Dendritic cell treated with granulocyte-macrophage colony-stimulating factor and Interleukin-4, amounts not matched to agents 40 ng/mL and 50 ng/mL, for 4 days (primary cell): Measurements from ENCODE around the gene SERGEF.

ENCODE experiments used
- H3K27ac Mint-ChIP-seq: one replicate; pipeline ENCODE4 v1.8.0; 2022; ENCODE audit warnings: mild to moderate bottlenecking, mixed read lengths
- H3K27me3 Mint-ChIP-seq: one replicate; pipeline ENCODE4 v1.8.0; 2022; ENCODE audit warnings: mild to moderate bottlenecking, mixed read lengths
- H3K36me3 Mint-ChIP-seq: one replicate; pipeline ENCODE4 v1.8.0; 2022; ENCODE audit warnings: low read depth, mixed read lengths
- H3K4me1 Mint-ChIP-seq: one replicate; pipeline ENCODE4 v1.8.0; 2022; ENCODE audit warnings: low read depth, mixed read lengths
- H3K4me3 Mint-ChIP-seq: one replicate; pipeline ENCODE4 v1.8.0; 2022; ENCODE audit warnings: mild to moderate bottlenecking, moderate library complexity, mixed read lengths
- H3K9me3 Mint-ChIP-seq: one replicate; pipeline ENCODE4 v1.8.0; 2022; ENCODE audit warnings: mixed read lengths
- intact Hi-C: fragments of 100-400 bp; cut with micrococcal nuclease; formaldehyde crosslinking; loops from one replicate; pipeline ENCODE4 v1.15.0; 2022

The SERGEF gene

DNA sequence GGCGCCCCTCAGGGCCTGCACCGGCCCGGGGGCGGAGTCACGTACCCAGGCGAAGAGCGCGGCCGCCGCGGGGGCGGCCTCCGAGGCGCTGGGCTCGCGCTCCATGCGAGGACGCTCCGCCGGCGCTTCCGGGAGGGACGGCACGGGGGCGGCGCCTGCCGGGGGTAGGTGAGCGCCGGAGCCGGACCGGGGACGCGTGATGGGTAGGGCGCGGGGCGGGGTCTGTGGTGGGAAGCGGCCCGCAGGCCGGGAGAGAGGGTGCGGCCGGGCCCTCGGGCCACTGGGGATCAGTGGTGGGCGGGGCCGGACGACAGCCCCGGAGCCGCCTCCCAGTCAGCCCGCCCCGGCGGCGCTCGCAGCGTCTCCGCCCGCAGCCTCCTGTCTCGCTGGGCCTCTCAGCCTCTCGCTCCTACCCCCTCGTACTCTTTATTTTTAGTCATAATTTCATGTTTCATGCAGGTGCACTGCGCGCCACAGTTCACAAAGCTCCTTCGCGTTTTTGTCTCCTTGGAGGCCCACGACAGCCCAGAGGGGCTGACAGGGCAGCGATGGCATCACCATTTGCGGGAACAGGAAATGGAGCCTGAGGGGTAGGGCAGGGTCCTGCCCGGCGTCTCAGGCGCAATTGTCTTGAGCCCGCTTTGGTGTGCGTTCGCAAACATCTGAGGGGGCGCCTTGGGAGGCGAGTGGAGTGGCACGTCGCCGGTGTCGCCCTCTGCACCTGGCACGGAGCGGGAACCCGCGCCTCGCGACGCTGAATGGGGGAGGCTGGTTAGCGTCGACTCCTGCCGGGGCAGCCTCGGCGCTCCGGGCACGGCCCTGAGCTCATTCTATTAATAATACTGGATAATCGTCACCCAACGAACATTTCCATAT is at the start of gene SERGEF:
SERGEF (minus strand) TSS at position 142 of the 876 bp plus-strand sequence; CDS start at position 105, 37 bp downstream.
- peaks cover 6% of the 10 kb centered on the region for H3K36me3 Mint-ChIP-seq
- peaks cover 39% of the 10 kb centered on the region for H3K4me1 Mint-ChIP-seq
- H3K27ac Mint-ChIP-seq = peak within 1 kb of the TSS; percentile 88
- peaks cover 10% of the 10 kb centered on the region for H3K27me3 Mint-ChIP-seq
- H3K9me3 Mint-ChIP-seq = no peaks in the 10 kb centered on the region
- intact Hi-C loops = loop anchor here (10.0 kb wide), 1 partner anchor 938 kb away; the partner anchor contains the start of gene RPS13
- H3K4me3 Mint-ChIP-seq = peak within 1 kb of the TSS; percentile 98

DNA sequence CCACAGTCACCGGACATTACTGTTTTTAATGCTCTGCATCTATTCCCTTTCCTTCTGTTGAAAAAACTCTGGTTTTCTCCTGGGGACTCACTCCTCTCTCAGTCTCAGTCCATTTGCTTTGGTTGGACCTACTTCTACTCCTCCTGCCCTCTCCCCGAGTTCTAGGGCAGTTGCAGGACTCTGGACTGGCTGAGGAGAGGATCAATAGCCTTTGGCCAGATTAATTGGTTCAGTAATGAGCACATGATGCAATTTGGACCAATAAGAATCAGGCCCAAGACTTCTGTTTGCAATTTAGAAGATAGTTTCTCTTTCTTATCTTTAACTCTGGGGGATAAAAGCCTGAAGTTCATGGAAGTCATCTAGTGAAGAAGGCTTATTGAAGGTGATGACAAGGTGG is 48.5 kb upstream of the SERGEF start:
- Mint-ChIP-seq H3K27me3 (no peaks in the 10 kb centered on the region), H3K36me3 (no peaks in the 10 kb centered on the region), H3K27ac (no peak overlapping the region), H3K4me1 (no peaks in the 10 kb centered on the region), H3K4me3 (no peak overlapping the region), H3K9me3 (no peaks in the 10 kb centered on the region)
- intact Hi-C loops = no loop called here

DNA sequence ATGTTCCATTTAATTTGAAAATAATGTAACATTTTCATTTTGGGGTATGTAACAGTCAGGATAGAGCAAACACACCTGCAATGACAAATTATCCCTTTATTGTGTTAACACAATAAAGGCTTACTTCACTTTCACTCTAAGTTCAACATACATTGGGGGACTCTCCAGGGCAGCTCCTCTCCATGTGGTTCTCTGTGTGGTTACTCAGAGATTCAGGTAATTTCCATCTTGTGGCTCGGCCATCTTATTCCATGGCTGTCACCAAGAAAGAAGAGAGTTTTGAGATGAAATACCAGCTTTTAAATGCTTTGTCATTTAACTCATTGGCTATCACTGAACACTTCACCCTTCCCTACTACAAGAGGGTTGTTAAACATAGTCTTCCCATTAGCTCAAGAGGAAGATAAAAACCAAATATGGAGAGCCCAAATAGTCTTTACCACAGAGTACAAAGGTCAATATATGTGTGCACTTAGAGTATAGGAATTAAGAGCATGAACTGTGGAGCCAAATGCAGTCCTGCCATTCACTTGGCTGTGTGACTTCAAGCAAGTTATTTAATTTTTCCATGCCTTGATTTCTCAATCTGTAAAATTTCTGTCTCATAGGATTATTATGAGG is 43.8 kb upstream of the SERGEF start:
- Mint-ChIP-seq H3K27me3 (no peaks in the 10 kb centered on the region), H3K9me3 (no peaks in the 10 kb centered on the region), H3K4me1 (no peaks in the 10 kb centered on the region), H3K4me3 (no peak overlapping the region), H3K36me3 (no peaks in the 10 kb centered on the region), H3K27ac (no peak overlapping the region)
- intact Hi-C loops = no loop called here

DNA sequence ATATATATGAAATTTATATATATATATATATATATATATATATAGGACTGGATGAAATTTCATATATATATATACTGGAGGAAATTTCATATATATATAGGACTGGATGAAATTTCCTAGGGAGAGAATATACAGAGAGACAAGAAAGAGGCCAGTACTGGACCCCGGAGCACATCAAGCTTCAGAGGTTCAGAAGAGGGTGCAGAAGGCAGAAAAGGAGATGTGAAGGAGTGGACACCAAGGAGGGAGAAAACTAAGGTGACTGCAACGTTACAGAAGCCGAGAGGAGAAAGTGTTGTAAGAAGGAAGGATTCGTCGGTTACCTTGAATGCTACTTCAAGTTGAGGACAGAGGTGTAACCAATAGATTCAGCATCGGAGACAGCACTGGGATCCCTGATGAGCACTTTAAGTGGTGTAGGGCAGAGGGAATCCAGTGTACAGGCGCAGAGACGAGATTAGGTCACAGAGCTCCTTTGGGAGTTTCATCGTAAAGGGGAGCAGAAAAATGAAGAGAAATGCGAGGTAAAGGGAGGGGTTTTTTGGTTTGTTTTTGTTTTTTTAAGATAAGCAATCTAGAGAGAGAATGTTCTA is 41.8 kb upstream of the SERGEF start:
- Mint-ChIP-seq H3K9me3 (no peaks in the 10 kb centered on the region), H3K4me3 (no peak overlapping the region), H3K36me3 (no peaks in the 10 kb centered on the region), H3K4me1 (no peaks in the 10 kb centered on the region), H3K27me3 (no peaks in the 10 kb centered on the region), H3K27ac (no peak overlapping the region)
- intact Hi-C loops = no loop called here

DNA sequence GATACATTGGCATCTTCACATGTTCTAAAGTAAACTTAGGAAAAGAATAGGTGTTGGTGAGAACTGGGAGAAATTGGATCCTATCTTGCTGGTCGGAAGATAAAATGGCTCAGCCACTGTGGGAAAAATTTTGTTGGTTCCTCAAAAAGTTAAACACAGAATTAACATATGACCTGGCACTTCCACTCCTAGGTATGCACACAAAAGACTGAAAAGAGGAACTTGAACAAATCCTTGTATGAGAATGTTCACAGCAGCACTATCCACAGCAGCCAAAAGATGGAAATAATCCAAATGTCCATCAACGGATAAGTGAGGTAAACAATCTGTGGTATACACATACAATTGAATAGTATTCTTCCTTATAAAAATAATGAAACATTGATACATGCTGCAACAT is 38.0 kb upstream of the SERGEF start:
- H3K4me1 Mint-ChIP-seq = no peaks in the 10 kb centered on the region
- no peak overlapping the region for H3K4me3 Mint-ChIP-seq
- H3K36me3 Mint-ChIP-seq = no peaks in the 10 kb centered on the region
- no peaks in the 10 kb centered on the region for H3K9me3 Mint-ChIP-seq
- intact Hi-C loops = no loop called here
- H3K27me3 Mint-ChIP-seq = peaks cover 23% of the 10 kb centered on the region
- H3K27ac Mint-ChIP-seq = no peak overlapping the region

DNA sequence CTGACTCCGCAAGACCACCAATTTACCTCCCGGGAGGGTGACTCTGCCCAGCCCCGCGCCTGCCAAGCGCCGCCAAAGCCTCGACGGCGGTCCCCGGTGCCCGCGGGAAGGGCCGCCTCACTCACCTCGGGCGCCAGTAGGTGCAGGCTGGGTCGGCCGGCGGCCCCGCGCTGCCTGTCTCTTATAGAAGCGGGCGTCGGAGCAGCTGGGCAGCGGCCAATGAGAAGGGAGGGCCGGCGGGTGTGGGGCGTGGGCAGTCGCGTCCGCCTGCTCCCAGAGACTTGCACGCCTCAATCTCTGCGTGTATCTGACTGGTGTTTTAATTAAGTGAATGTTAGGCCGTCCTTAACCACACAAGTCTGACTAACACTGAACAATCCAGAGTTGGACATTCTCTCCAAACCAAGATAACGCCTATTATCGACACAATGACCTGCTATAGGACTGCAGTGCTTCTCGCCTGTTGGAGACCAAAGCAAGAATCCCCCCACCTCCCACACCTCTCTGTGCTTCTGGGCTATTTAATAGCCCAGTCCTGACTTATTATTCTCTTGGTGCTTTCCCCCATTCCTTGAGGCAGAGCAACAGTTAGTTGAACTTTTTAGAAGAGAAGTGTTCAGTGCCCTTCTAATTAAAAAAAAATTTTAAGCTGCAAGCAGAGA is 33.4 kb upstream of the SERGEF start, which contains the start of gene TPH1:
TPH1 (minus strand) TSS at position 154 of the 662 bp plus-strand sequence. CDS start 5,507 bp downstream, outside the sequence.
- peaks cover 49% of the 10 kb centered on the region for H3K27me3 Mint-ChIP-seq
- H3K36me3 Mint-ChIP-seq = no peaks in the 10 kb centered on the region
- no peaks in the 10 kb centered on the region for H3K4me1 Mint-ChIP-seq
- intact Hi-C loops = no loop called here
- H3K27ac Mint-ChIP-seq = no peak within 1 kb of the TSS
- no peak within 1 kb of the TSS for H3K4me3 Mint-ChIP-seq
- H3K9me3 Mint-ChIP-seq = no peaks in the 10 kb centered on the region

DNA sequence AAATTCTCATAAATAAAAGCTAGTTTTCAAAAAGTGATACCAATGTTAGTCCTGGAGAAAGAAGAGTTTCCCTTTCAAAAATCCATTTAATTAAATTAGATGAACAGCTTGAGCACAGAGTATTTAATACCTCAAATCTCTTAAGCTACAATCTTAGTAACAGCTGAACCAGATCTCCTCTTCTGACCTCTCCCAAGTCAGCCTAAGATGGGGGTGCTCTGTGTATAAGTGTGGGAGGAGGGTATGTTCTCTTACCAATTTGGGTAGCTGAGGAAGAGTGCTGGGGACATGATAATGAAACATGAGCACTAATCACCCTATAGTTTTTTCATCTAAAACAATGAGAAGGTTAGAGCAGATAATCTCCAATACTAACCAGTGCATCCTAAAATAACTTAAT is 23.6 kb upstream of the SERGEF start:
- no peaks in the 10 kb centered on the region for H3K9me3 Mint-ChIP-seq
- no peaks in the 10 kb centered on the region for H3K36me3 Mint-ChIP-seq
- H3K4me1 Mint-ChIP-seq = no peaks in the 10 kb centered on the region
- intact Hi-C loops = no loop called here
- peaks cover 2% of the 10 kb centered on the region for H3K27me3 Mint-ChIP-seq
- no peak overlapping the region for H3K4me3 Mint-ChIP-seq
- H3K27ac Mint-ChIP-seq = no peak overlapping the region

DNA sequence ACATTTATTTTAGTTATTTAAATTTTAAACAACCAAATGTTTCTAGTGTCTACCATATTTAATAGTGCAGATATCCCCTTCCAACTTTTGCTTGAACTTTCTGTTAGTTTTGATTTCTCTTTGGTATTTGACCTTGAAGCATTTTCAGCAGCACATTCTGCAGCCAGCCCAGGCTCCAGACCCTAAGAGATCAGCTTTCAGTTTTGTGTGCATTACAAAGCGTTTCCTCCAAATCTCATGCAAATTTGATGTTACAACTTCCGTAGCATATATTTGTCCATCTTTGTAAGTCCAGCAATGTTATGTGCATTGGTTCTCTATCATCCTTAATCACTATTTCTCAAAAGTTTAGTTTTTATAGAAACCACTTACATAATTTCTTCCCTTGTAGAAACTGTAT is 14.6 kb upstream of the SERGEF start:
- H3K4me3 Mint-ChIP-seq = no peak overlapping the region
- H3K27ac Mint-ChIP-seq = no peak overlapping the region
- no peaks in the 10 kb centered on the region for H3K9me3 Mint-ChIP-seq
- no peaks in the 10 kb centered on the region for H3K27me3 Mint-ChIP-seq
- intact Hi-C loops = no loop called here
- H3K4me1 Mint-ChIP-seq = no peaks in the 10 kb centered on the region
- no peaks in the 10 kb centered on the region for H3K36me3 Mint-ChIP-seq

DNA sequence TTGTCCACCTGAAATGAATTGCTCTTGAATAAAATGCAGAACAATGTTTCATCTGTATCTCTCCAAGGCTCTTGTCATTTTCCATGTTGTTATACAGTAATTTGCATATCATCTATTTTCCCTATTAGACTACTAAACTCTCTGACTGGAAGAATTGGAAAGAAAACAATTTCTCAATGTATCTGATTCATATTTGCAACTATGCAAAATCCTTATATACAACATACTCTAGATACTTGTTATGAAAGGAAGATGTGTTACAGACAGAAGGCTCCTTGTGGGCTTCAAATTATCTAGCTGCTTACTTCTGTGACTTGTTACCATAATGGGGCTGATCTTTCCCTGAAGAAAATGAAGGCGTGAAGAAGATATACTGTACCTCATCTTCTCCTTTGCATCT is 9.6 kb upstream of the SERGEF start:
- Mint-ChIP-seq H3K9me3 (no peaks in the 10 kb centered on the region), H3K27me3 (no peaks in the 10 kb centered on the region), H3K27ac (no peak overlapping the region), H3K4me1 (no peaks in the 10 kb centered on the region), H3K4me3 (no peak overlapping the region), H3K36me3 (no peaks in the 10 kb centered on the region)
- intact Hi-C loops = no loop called here

DNA sequence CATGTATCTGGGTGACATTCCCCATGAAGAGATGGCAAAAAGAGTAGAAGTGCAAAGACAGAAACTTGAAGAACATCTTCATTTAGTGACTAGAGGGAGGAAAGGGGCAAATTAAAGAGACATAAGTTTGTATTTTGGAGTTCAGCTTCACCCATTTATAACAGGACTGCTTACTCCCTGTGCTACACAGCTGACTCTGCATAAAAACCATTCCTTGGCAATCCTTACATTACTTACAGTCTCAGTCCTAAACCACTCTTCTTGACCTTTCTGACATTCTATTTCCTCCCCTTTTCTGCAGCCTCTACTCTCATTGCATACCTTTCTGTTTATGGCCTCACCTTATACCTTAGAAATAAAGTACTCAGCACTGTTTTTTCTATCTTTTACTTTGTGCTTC is 6.8 kb upstream of the SERGEF start:
- Mint-ChIP-seq H3K27ac (no peak overlapping the region), H3K4me3 (no peak overlapping the region), H3K36me3 (no peaks in the 10 kb centered on the region), H3K27me3 (peaks cover 8% of the 10 kb centered on the region), H3K4me1 (peaks cover 6% of the 10 kb centered on the region), H3K9me3 (no peaks in the 10 kb centered on the region)
- intact Hi-C loops = loop anchor here (5.0 to 10.0 kb wide), 2 partner anchors 88 to 945 kb away; partner anchors contain the start of genes RPS13 and SAAL1

DNA sequence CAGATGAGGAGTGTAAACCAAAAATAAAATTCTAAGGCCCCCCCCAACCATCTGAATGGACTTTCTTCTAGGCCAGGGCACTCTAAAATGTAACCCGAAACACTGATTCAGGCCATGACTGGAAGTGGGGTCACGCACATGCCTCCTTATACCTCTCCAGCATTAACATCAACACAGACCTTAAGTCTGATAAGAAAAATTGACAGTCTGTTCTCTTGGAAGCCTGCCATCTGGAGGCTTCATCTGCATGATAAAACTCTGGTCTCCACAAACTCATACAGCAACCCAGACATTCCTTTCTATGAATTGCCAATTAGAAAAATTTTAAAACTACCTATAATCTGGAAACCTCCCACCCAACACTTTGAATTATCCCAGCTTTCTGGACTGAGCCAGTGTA is 3.9 kb upstream of the SERGEF start:
- no peaks in the 10 kb centered on the region for H3K9me3 Mint-ChIP-seq
- intact Hi-C loops = loop anchor here (5.0 to 10.0 kb wide), 2 partner anchors 91 to 942 kb away; partner anchors contain the start of genes RPS13 and SAAL1

DNA sequence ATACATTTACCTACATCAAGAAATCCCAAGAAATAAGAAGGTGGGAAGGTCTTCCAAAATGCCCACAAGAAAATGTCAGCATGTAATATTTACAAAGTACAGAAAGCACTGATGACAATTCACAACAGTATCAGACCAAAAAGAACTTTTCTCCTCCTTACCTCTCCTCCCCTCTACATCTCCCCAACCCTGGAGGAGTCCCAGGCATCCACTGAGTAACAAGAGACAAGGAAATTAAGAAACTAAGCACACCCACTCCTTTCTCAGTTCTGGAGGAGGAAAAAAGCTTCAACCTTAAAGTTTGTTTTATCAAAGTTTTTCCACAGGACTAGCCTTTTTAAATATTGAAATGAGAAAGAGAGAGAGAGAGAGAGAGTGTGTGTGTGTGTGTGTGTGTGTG is 2.0 kb upstream of the SERGEF start:
- H3K4me1 Mint-ChIP-seq = peaks cover 39% of the 10 kb centered on the region
- intact Hi-C loops = loop anchor here (5.0 to 10.0 kb wide), 2 partner anchors 92 to 940 kb away; partner anchors contain the start of genes RPS13 and SAAL1
- H3K4me3 Mint-ChIP-seq = no peak overlapping the region
- peaks cover 6% of the 10 kb centered on the region for H3K36me3 Mint-ChIP-seq
- no peaks in the 10 kb centered on the region for H3K9me3 Mint-ChIP-seq
- no peak overlapping the region for H3K27ac Mint-ChIP-seq
- peaks cover 10% of the 10 kb centered on the region for H3K27me3 Mint-ChIP-seq

More for the DNA sequence above, 3.9 kb upstream of the SERGEF start:
- Mint-ChIP-seq H3K27ac (no peak overlapping the region), H3K27me3 (peaks cover 10% of the 10 kb centered on the region), H3K36me3 (peaks cover 6% of the 10 kb centered on the region), H3K4me1 (peaks cover 25% of the 10 kb centered on the region), H3K4me3 (no peak overlapping the region)

DNA sequence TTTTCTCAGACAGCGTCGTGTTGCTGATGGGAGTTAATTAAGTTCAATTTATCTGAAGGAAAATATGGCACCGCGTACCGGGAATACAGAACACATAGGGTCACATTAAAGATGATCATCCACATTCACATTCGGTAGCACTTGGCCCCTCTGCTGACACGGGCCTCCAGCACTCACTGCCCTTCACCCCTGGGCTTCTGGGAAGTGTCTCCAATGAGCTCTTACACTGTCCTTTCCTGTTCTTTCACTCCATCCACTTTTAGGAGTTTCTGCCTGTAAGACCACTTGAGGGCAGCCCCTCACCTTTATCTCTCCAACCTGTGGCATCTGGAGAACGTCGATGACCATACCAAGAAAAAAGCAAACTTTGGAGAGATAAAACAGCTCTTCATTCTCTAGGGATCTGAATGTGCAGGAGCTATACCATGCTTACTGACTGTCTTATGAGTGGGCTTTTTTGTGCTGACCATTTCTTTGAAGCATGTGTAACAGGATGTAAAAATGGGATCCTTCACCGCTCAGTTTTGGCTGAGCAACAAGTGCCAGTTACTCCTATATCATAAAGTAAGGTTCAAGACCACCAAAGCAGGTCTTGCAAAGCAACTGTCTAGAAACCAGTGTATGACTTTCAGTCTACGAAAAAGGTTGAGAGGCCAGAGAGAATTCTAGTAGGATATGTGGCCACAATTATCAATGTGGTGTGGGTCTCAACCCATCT is 1.1 kb upstream of the SERGEF start:
- Mint-ChIP-seq H3K4me3 (peak overlapping the region; percentile 98), H3K36me3 (peaks cover 6% of the 10 kb centered on the region), H3K9me3 (no peaks in the 10 kb centered on the region), H3K27me3 (peaks cover 10% of the 10 kb centered on the region), H3K4me1 (peaks cover 39% of the 10 kb centered on the region), H3K27ac (peak overlapping the region; percentile 88)
- intact Hi-C loops = loop anchor here (10.0 kb wide), 1 partner anchor 939 kb away; the partner anchor contains the start of gene RPS13
